Right atrium auricular region (tissue), 2 donors: ENCODE measurements around the gene TMTC4. TPM values are rescaled to one million over a fixed set of nuclear protein-coding genes. Genes with fewer than 3 reads are reported as not detected.
A peak's percentile ranks its signal among the peaks of the same experiment; 100 is the strongest.

ENCODE experiments used
- DNase-seq: peaks from one replicate; pipeline ENCODE4 v3.0.0-alpha.2; 2019; ENCODE audit warnings: low spot score
- H3K27ac ChIP-seq, 2 donors: fragments of 200-600 bp; sonication (generic); 1 replicate in 1 of 2; 2 replicates in 1 of 2; pipeline ENCODE4 v1.5.1; 2016 to 2019
- H3K27me3 ChIP-seq, 2 donors: fragments of 200-600 bp; sonication (generic); one replicate each; pipeline versions ENCODE4 v1.5.1 to v1.6.0; 2017 to 2019
- H3K36me3 ChIP-seq: fragments of 200-600 bp; sonication (generic); one replicate; pipeline ENCODE4 v1.5.1; 2016
- H3K4me1 ChIP-seq, 2 donors: fragments of 200-600 bp; sonication (generic); one replicate each; pipeline versions ENCODE4 v1.5.1 to v1.6.0; 2017 to 2019
- H3K4me3 ChIP-seq, 2 donors: fragments of 200-600 bp; sonication (generic); 1 replicate in 1 of 2; 2 replicates in 1 of 2; pipeline ENCODE4 v1.5.1; 2017 to 2019; ENCODE audit warnings: mild to moderate bottlenecking in 1 of 2, moderate library complexity in 1 of 2
- H3K9me3 ChIP-seq, 2 donors: fragments of 200-600 bp; sonication (generic); one replicate each; pipeline ENCODE4 v1.5.1; 2019
- total RNA-seq, 2 donors: library from RNA; depleted of rRNA; stranded (reverse); fragments of >200 nt; gene quantifications; one replicate each; pipeline ENCODE4 v1.1.0, GENCODE V29; 2016
- TF ChIP-seq, protein P1 (sequence below), 2 donors: fragments of 200-600 bp; sonication (generic); IDR thresholded peaks; one replicate each; pipeline ENCODE4 v1.5.1; 2019; ENCODE audit warnings: antibody characterized with exemption in 2 of 2

Gene TMTC4
- total RNA-seq, 2 donors from 2014 or later, result 3.5 to 7.6 TPM

DNA sequence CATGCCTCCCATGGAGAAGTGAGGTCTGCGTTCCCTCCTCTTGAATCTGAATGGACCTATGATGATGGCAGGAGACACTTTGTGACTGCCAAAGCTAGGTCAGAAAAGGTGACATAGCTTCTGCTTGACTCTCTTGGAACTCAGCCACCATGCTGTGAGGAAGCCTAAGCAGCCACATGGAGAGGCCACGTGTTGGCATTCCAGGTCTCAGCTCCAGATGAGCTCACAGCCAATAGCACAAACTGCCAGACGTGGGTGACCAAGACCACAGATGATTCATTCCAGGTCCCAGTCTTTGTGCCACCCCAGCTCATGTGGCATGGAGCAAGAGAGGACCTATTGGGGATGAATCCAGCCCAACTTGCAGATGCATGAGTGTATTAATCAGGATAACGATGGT, 77.3 kb downstream of the TMTC4 start:
- DNase-seq, result no peak
- H3K27ac ChIP-seq, result no peak overlapping the region

DNA sequence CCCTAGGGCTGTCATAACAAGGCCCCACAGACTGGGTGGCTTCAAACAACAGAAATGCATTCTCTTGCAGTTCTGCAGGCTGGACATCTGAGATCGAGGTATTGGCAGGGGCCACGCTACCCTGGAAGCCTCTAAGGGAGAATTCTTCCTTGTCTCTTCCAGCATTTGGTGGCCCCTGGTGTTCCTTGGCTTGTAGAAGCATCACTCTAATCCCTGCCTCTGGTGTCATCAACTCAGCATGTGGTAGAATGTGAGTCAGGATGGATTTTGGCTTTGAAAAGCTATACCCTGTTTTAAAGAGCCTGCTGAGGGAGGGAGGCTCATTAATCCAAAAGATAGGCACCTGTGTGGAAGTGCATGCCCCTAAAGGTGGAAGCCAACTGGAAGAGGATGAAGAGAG, 78.1 kb downstream of the TMTC4 start:
- H3K36me3 ChIP-seq, result no peaks in the 10 kb centered on the region
- no peaks in the 10 kb centered on the region for H3K4me1 ChIP-seq
- H3K27me3 ChIP-seq, result no peaks in the 10 kb centered on the region
- no peak overlapping the region for H3K27ac ChIP-seq
- H3K9me3 ChIP-seq, result no peaks in the 10 kb centered on the region
- DNase-seq, result no peak
- TF ChIP-seq, protein P1, sequence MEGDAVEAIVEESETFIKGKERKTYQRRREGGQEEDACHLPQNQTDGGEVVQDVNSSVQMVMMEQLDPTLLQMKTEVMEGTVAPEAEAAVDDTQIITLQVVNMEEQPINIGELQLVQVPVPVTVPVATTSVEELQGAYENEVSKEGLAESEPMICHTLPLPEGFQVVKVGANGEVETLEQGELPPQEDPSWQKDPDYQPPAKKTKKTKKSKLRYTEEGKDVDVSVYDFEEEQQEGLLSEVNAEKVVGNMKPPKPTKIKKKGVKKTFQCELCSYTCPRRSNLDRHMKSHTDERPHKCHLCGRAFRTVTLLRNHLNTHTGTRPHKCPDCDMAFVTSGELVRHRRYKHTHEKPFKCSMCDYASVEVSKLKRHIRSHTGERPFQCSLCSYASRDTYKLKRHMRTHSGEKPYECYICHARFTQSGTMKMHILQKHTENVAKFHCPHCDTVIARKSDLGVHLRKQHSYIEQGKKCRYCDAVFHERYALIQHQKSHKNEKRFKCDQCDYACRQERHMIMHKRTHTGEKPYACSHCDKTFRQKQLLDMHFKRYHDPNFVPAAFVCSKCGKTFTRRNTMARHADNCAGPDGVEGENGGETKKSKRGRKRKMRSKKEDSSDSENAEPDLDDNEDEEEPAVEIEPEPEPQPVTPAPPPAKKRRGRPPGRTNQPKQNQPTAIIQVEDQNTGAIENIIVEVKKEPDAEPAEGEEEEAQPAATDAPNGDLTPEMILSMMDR (IDR thresholded peaks at IDR 0.05), result no peak
- H3K4me3 ChIP-seq, result no peak overlapping the region

More for the DNA sequence above, 77.3 kb downstream of the TMTC4 start:
- TF ChIP-seq, protein P1 (IDR thresholded peaks at IDR 0.05), result no peak
- H3K36me3 ChIP-seq, result no peaks in the 10 kb centered on the region
- no peaks in the 10 kb centered on the region for H3K9me3 ChIP-seq
- no peaks in the 10 kb centered on the region for H3K27me3 ChIP-seq
- H3K4me3 ChIP-seq, result no peak overlapping the region
- H3K4me1 ChIP-seq, result no peaks in the 10 kb centered on the region

DNA sequence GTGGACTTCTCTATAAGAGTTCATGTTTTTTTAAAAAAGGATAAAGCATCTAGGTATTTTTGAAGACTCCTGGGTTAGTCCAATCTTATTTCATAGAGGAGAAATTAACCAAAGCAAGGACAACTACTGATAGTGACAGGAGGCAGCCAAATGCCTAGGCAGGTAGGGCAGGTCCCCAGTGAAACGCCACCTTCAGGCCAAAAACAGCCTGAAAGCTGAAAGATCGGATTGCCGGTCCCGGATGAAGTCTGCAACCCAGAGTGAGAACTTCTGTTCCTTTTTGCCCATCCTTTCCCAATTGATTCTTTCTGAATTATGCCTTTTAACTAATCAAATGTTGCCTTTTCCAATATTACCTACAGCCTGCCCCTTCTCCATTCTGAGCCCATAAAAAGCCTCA, 79.9 kb downstream of the TMTC4 start:
- TF ChIP-seq, protein P1 (IDR thresholded peaks at IDR 0.05), result no peak
- Histone ChIP-seq H3K4me1 (no peaks in the 10 kb centered on the region), H3K36me3 (no peaks in the 10 kb centered on the region), H3K4me3 (no peak overlapping the region), H3K27me3 (no peaks in the 10 kb centered on the region), H3K27ac (no peak overlapping the region), H3K9me3 (no peaks in the 10 kb centered on the region)
- no peak for DNase-seq

- H3K27me3 ChIP-seq, result no peaks in the 10 kb centered on the region
- H3K4me3 ChIP-seq, result no peak overlapping the region
- H3K36me3 ChIP-seq, result no peaks in the 10 kb centered on the region
- H3K27ac ChIP-seq, result no peak overlapping the region
- no peak for DNase-seq
- no peaks in the 10 kb centered on the region for H3K4me1 ChIP-seq
- TF ChIP-seq, protein P1 (IDR thresholded peaks at IDR 0.05), result no peak
- no peaks in the 10 kb centered on the region for H3K9me3 ChIP-seq
Measured at GRCh38 chr13:100594255-100594654, 80.3 kb downstream of the TMTC4 start.

- no peaks in the 10 kb centered on the region for H3K9me3 ChIP-seq
- no peak overlapping the region for H3K27ac ChIP-seq
- peak overlapping the region in 1 of 2 donors; percentile 67 for H3K4me3 ChIP-seq
- H3K27me3 ChIP-seq, result no peaks in the 10 kb centered on the region
- no peaks in the 10 kb centered on the region for H3K36me3 ChIP-seq
- DNase-seq, result no peak
- peaks cover 0 to 4% of the 10 kb centered on the region in 2 donors for H3K4me1 ChIP-seq
- TF ChIP-seq, protein P1 (IDR thresholded peaks at IDR 0.05), result no peak
Measured at GRCh38 chr13:100589178-100589725, 85.3 kb downstream of the TMTC4 start.
